ENCODE measurements around the gene METRNL.
"Not testable (repeated sequence)": the region's sequence is repeated elsewhere in the genome, so short reads cannot be mapped to it uniquely, and the experiment has no call there.

The METRNL gene

GRCh38 chr17:83052241-83052564, 27.2 kb upstream of the METRNL start:
- Histone ChIP-seq H3K27ac (ENCODE audit: low read length) (peak overlapping the region; percentile 34), H3K79me2 (ENCODE audit: low read length) (no peaks in the 10 kb centered on the region), H3K36me3 (replicated peaks; ENCODE audit: low read depth, low read length) (no peaks in the 10 kb centered on the region), H4K20me1 (ENCODE audit: insufficient read depth, low read length) (no peaks in the 10 kb centered on the region), H3K4me1 (ENCODE audit: low read length) (peaks cover 25% of the 10 kb centered on the region), H3K9me3 (ENCODE audit: insufficient read depth, low read length) (no peaks in the 10 kb centered on the region), H3K4me3 (ENCODE audit: low read length) (peak overlapping the region; percentile 86), H3K27me3 (ENCODE audit: low read depth, low read length) (no peaks in the 10 kb centered on the region), H2AFZ (ENCODE audit: low read depth, low read length) (no peak overlapping the region; the same call in 1 of the 2 replicates), H3K9ac (ENCODE audit: low read length) (peak overlapping the region; percentile 78), H3K4me2 (ENCODE audit: low read length) (peak overlapping the region; percentile 96)
- TF ChIP-seq CTCF (IDR thresholded peaks at IDR 0.05; ENCODE audit: low read depth, low read length), result no peak
- TF ChIP-seq EZH2phosphoT487 (IDR thresholded peaks at IDR 0.05; ENCODE audit: low read depth), result no peak

- H3K36me3 ChIP-seq (replicated peaks; ENCODE audit: low read depth, low read length), result no peaks in the 10 kb centered on the region
- H3K27ac ChIP-seq (ENCODE audit: low read length), result no peak overlapping the region
- no peaks in the 10 kb centered on the region for H3K27me3 ChIP-seq (ENCODE audit: low read depth, low read length)
- peaks cover 25% of the 10 kb centered on the region for H3K4me1 ChIP-seq (ENCODE audit: low read length)
- H2AFZ ChIP-seq (ENCODE audit: low read depth, low read length), result no peak overlapping the region
- no peak overlapping the region for H3K9ac ChIP-seq (ENCODE audit: low read length)
- H3K79me2 ChIP-seq (ENCODE audit: low read length), result no peaks in the 10 kb centered on the region
- no peak overlapping the region for H3K4me3 ChIP-seq (ENCODE audit: low read length)
- no peaks in the 10 kb centered on the region for H3K9me3 ChIP-seq (ENCODE audit: insufficient read depth, low read length)
- no peaks in the 10 kb centered on the region for H4K20me1 ChIP-seq (ENCODE audit: insufficient read depth, low read length)
- no peak for TF ChIP-seq CTCF (IDR thresholded peaks at IDR 0.05; ENCODE audit: low read depth, low read length)
- no peak for TF ChIP-seq EZH2phosphoT487 (IDR thresholded peaks at IDR 0.05; ENCODE audit: low read depth)
- no peak overlapping the region for H3K4me2 ChIP-seq (ENCODE audit: low read length)
These were observed 26.3 kb upstream of the METRNL start for GRCh38 chr17:83053021-83053681.

- no peak overlapping the region for H3K27ac ChIP-seq (ENCODE audit: low read length)
- peak overlapping the region; percentile 56; the same call in 1 of the 2 replicates for H2AFZ ChIP-seq (ENCODE audit: low read depth, low read length)
- H3K4me1 ChIP-seq (ENCODE audit: low read length), result peaks cover 19% of the 10 kb centered on the region
- no peaks in the 10 kb centered on the region for H3K79me2 ChIP-seq (ENCODE audit: low read length)
- no peaks in the 10 kb centered on the region for H3K9me3 ChIP-seq (ENCODE audit: insufficient read depth, low read length)
- no peaks in the 10 kb centered on the region for H3K36me3 ChIP-seq (replicated peaks; ENCODE audit: low read depth, low read length)
- peak overlapping the region; percentile 51 for H3K4me2 ChIP-seq (ENCODE audit: low read length)
- no peak overlapping the region for H3K4me3 ChIP-seq (ENCODE audit: low read length)
- no peaks in the 10 kb centered on the region for H4K20me1 ChIP-seq (ENCODE audit: insufficient read depth, low read length)
- TF ChIP-seq CTCF (IDR thresholded peaks at IDR 0.05; ENCODE audit: low read depth, low read length) (no peak), EZH2phosphoT487 (IDR thresholded peaks at IDR 0.05; ENCODE audit: low read depth) (no peak)
- no peak overlapping the region for H3K9ac ChIP-seq (ENCODE audit: low read length)
- H3K27me3 ChIP-seq (ENCODE audit: low read depth, low read length), result no peaks in the 10 kb centered on the region
These were observed 25.5 kb upstream of the METRNL start for GRCh38 chr17:83053739-83054451.

- H3K79me2 ChIP-seq (ENCODE audit: low read length), result no peaks in the 10 kb centered on the region
- H2AFZ ChIP-seq (ENCODE audit: low read depth, low read length), result no peak overlapping the region
- no peak overlapping the region for H3K4me3 ChIP-seq (ENCODE audit: low read length)
- no peaks in the 10 kb centered on the region for H3K36me3 ChIP-seq (replicated peaks; ENCODE audit: low read depth, low read length)
- TF ChIP-seq EZH2phosphoT487 (IDR thresholded peaks at IDR 0.05; ENCODE audit: low read depth) (no peak), CTCF (IDR thresholded peaks at IDR 0.05; ENCODE audit: low read depth, low read length) (no peak)
- no peaks in the 10 kb centered on the region for H4K20me1 ChIP-seq (ENCODE audit: insufficient read depth, low read length)
- no peaks in the 10 kb centered on the region for H3K27me3 ChIP-seq (ENCODE audit: low read depth, low read length)
- H3K27ac ChIP-seq (ENCODE audit: low read length), result no peak overlapping the region
- H3K9ac ChIP-seq (ENCODE audit: low read length), result no peak overlapping the region
- H3K4me2 ChIP-seq (ENCODE audit: low read length), result no peak overlapping the region
- peaks cover 19% of the 10 kb centered on the region for H3K4me1 ChIP-seq (ENCODE audit: low read length)
- H3K9me3 ChIP-seq (ENCODE audit: insufficient read depth, low read length), result no peaks in the 10 kb centered on the region
These were observed 24.8 kb upstream of the METRNL start for GRCh38 chr17:83054518-83055125.

GRCh38 chr17:83055176-83055575, 24.2 kb upstream of the METRNL start:
- H3K9me3 ChIP-seq (ENCODE audit: insufficient read depth, low read length); H3K4me3 ChIP-seq (ENCODE audit: low read length); H3K79me2 ChIP-seq (ENCODE audit: low read length); H3K36me3 ChIP-seq (replicated peaks; ENCODE audit: low read depth, low read length); H4K20me1 ChIP-seq (ENCODE audit: insufficient read depth, low read length); H3K27ac ChIP-seq (ENCODE audit: low read length); H3K9ac ChIP-seq (ENCODE audit: low read length); H2AFZ ChIP-seq (ENCODE audit: low read depth, low read length); H3K27me3 ChIP-seq (ENCODE audit: low read depth, low read length); H3K4me2 ChIP-seq (ENCODE audit: low read length): not testable (repeated sequence)
- peaks cover 19% of the 10 kb centered on the region for H3K4me1 ChIP-seq (ENCODE audit: low read length)
